ENCODE results near the gene KDM1A.

DNA sequence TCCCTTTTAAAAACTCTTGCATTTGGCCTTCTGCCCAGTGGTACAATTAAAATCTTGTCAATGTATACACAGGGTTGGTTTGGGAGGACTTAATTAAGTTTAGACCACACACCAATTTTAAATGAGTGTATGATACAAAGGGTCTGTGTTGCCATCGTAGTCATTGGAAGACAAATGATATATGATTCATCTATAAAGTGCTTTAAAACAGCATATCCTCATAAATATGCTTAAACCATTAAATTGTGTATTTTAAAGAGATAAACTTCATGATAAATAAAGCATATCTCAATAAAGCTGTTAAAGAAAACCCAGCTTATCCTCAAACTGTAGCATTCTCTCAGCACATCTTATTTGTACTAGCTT lies 79.9 kb downstream of the KDM1A start:
- TF ChIP-seq, protein P1, sequence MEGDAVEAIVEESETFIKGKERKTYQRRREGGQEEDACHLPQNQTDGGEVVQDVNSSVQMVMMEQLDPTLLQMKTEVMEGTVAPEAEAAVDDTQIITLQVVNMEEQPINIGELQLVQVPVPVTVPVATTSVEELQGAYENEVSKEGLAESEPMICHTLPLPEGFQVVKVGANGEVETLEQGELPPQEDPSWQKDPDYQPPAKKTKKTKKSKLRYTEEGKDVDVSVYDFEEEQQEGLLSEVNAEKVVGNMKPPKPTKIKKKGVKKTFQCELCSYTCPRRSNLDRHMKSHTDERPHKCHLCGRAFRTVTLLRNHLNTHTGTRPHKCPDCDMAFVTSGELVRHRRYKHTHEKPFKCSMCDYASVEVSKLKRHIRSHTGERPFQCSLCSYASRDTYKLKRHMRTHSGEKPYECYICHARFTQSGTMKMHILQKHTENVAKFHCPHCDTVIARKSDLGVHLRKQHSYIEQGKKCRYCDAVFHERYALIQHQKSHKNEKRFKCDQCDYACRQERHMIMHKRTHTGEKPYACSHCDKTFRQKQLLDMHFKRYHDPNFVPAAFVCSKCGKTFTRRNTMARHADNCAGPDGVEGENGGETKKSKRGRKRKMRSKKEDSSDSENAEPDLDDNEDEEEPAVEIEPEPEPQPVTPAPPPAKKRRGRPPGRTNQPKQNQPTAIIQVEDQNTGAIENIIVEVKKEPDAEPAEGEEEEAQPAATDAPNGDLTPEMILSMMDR (IDR thresholded peaks at IDR 0.05): no peak
- TF ChIP-seq EZH2 (IDR thresholded peaks at IDR 0.05; ENCODE audit: borderline replicate concordance, insufficient read depth, low read depth, low read length, poor library complexity, severe bottlenecking): no peak
